ENCODE results near the gene AGMO. TPM values are rescaled to one million over a fixed set of nuclear protein-coding genes. Genes with fewer than 3 reads are reported as not detected.

Gene AGMO
- total and polyA plus RNA-seq, 12 donors = 0.12 to 0.70 (median 0.40) TPM

DNA sequence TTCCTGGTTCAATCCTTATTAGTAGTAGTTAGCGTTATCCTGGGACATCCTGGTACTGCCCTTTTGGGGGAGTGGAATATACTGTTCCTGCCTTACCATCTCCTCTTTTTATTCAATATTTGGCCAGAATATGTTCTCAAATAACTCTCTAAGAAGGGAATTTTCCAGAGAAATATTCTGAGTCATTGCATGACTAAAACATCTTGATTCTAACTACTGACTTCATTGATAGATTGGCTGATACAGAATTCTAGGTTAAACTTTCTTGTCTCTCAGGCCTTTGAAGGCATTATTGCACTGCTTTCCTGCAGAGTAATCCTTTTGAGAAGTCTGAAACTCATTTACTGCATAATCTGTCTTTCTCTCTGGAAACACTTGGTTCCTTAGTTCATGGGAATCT, 383.8 kb downstream of the AGMO start:
- intact Hi-C loops (cut with DNase I) = no loop called here
- H3K36me3 ChIP-seq = no peaks in the 10 kb centered on the region
- ATAC-seq = no peak

DNA sequence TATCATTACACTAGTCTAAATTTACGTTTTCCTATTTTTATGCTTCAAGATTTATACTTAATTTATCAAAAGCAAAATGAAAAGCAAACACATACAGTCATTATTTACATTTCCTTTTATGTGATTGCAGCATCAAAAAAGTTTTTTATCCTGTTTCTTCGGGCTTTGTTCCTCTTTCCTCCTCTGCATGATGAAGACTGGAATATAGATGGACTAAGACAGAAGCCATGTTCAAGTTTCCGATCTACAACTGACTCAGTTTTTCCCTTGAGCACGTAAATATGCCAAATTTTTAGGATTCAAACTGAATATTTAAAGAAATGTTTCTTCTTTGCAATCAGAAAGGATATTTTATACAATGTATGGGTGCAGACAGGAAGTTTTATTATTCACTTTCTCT, 385.7 kb downstream of the AGMO start:
- peaks cover 0 to 4% (median 0%) of the 10 kb centered on the region in 11 donors for H3K9me3 ChIP-seq
- H3K4me3 ChIP-seq = no peak overlapping the region
- DNase-seq = no peak
- no peak for ATAC-seq
- TF ChIP-seq, protein P1, sequence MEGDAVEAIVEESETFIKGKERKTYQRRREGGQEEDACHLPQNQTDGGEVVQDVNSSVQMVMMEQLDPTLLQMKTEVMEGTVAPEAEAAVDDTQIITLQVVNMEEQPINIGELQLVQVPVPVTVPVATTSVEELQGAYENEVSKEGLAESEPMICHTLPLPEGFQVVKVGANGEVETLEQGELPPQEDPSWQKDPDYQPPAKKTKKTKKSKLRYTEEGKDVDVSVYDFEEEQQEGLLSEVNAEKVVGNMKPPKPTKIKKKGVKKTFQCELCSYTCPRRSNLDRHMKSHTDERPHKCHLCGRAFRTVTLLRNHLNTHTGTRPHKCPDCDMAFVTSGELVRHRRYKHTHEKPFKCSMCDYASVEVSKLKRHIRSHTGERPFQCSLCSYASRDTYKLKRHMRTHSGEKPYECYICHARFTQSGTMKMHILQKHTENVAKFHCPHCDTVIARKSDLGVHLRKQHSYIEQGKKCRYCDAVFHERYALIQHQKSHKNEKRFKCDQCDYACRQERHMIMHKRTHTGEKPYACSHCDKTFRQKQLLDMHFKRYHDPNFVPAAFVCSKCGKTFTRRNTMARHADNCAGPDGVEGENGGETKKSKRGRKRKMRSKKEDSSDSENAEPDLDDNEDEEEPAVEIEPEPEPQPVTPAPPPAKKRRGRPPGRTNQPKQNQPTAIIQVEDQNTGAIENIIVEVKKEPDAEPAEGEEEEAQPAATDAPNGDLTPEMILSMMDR (IDR thresholded peaks at IDR 0.05) = no peak
- no peaks in the 10 kb centered on the region for H3K36me3 ChIP-seq
- no peaks in the 10 kb centered on the region for H3K27me3 ChIP-seq
- no peaks in the 10 kb centered on the region for H3K4me1 ChIP-seq
- intact Hi-C loops (cut with DNase I) = no loop called here
- H3K27ac ChIP-seq = no peak overlapping the region
- WGBS, 2 donors = 67 to 76% methylated on average over 4 of the region's 4 CpGs

More for the DNA sequence above, 383.8 kb downstream of the AGMO start:
- DNase-seq = no peak
- Histone ChIP-seq H3K4me1 (no peaks in the 10 kb centered on the region), H3K4me3 (no peak overlapping the region), H3K9me3 (peaks cover 0 to 4% (median 0%) of the 10 kb centered on the region in 11 donors), H3K27ac (no peak overlapping the region), H3K27me3 (no peaks in the 10 kb centered on the region)
- TF ChIP-seq, protein P1 (IDR thresholded peaks at IDR 0.05) = no peak
- WGBS, 2 donors = 90 to 92% methylated on average over 1 of the region's 1 CpG

DNA sequence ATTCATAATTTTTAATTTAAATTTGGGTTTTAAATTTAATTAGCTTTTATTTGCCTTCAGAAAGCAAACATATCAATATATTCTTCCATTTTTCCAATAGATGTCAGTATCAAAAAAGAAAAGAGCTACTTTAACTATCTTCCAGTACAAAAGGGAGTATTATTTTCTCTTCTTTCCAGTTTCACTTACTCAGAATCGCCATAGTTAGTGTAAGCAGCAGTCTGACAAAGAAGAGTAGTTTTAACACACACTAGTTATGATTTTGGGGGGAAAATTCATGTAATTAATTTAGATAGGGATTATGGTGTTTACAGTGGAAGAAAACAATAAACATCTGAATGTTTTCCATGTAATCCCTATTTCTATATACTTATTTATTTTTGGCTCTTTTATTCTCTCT, 386.7 kb downstream of the AGMO start:
- DNase-seq (no peak), ATAC-seq (no peak)
- TF ChIP-seq, protein P1 (IDR thresholded peaks at IDR 0.05) = no peak
- intact Hi-C loops (cut with DNase I) = no loop called here
- H3K9me3 ChIP-seq = peaks cover 0 to 4% (median 0%) of the 10 kb centered on the region in 11 donors
- H3K27ac ChIP-seq = no peak overlapping the region
- H3K4me3 ChIP-seq = no peak overlapping the region
- no peaks in the 10 kb centered on the region for H3K4me1 ChIP-seq
- 57 to 67% methylated on average over 1 of the region's 1 CpG for whole genome bisulfite sequencing, 2 donors
- no peaks in the 10 kb centered on the region for H3K36me3 ChIP-seq
- H3K27me3 ChIP-seq = no peaks in the 10 kb centered on the region

DNA sequence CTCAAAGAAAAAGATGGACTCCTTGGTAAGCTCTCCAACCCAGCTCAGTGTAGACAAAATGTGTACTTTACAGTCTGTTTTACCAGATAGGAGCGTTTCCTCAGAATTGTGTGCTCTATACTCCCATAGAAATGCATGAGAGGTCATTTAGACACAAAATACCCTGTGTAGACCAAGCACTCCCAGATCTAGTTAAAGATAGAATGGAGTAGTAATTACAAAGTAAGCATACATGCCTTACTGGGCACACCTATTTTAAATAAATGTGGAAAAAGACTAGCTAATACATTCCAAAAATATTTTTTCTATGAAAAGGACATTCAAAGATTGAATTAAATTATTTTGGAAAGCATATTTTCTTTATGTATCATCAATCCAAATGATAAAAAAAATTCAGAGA, 387.3 kb downstream of the AGMO start:
- intact Hi-C loops (cut with DNase I) = no loop called here
- ATAC-seq = no peak
- H3K27ac ChIP-seq = no peak overlapping the region
- no peak overlapping the region for H3K4me3 ChIP-seq
- H3K4me1 ChIP-seq = no peaks in the 10 kb centered on the region
- H3K9me3 ChIP-seq = peaks cover 0 to 4% (median 0%) of the 10 kb centered on the region in 11 donors
- H3K27me3 ChIP-seq = no peaks in the 10 kb centered on the region
- TF ChIP-seq, protein P1 (IDR thresholded peaks at IDR 0.05) = no peak
- WGBS, 2 donors = 60% methylated on average over 1 of the region's 1 CpG
- no peak for DNase-seq
- no peaks in the 10 kb centered on the region for H3K36me3 ChIP-seq

Measured in heart right ventricle (tissue), 16 donors.